Measurements from ENCODE around the gene PPIP5K1. TPM values are rescaled to one million over a fixed set of nuclear protein-coding genes. Genes with fewer than 3 reads are reported as not detected.

Gene PPIP5K1
- total and polyA plus RNA-seq, 2 of the 4 experiments (the other 2 are of a cell fraction) = 12.7 to 14.2 TPM

DNA sequence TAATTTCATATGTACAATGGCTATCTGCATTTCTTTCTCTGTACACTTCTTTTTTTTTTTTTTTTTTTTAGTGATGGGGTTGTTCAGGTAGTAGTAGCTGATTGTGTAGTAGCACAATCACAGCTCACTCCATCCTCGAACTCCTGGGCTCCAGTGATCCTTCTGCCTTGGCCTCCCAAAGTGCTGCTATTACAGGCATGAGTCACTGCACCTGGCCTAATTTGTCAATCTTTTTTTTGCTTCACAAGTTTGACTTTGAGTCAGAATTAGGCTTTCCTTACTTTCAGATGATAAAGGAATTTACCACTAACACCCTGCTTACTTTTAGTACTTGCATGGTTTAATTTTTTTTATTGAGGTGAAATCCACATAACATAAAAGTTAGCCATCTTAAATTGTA is 44.6 kb downstream of the PPIP5K1 start:
- Histone ChIP-seq H3K9ac (ENCODE audit: low read depth, low read length) (no peak overlapping the region), H3K18ac (ENCODE audit: low read depth, low read length) (no peak overlapping the region), H3K36me3 (ENCODE audit: control insufficient read depth, insufficient read depth, low read length) (no peaks in the 10 kb centered on the region), H3K27ac (ENCODE audit: insufficient read depth, low read length) (no peak overlapping the region), H4K91ac (ENCODE audit: insufficient read depth, low read depth, low read length) (no peak overlapping the region), H3K79me1 (ENCODE audit: low read depth in 1 of 2, low read length in 2 of 2) (no peaks in the 10 kb centered on the region), H3K56ac (ENCODE audit: extremely low read depth, insufficient read depth, low read length) (no peak overlapping the region), H3K4me2 (ENCODE audit: low read depth, low read length) (no peak overlapping the region), H3K4me1 (ENCODE audit: control insufficient read depth, insufficient read depth, low read length) (no peaks in the 10 kb centered on the region), H4K8ac (ENCODE audit: low read depth in 2 of 2, low read length in 2 of 2) (no peak overlapping the region), H3K9me1 (ENCODE audit: insufficient read depth, low read length) (no peaks in the 10 kb centered on the region), H2BK120ac (ENCODE audit: low read depth, low read length) (no peak overlapping the region), H2AK5ac (ENCODE audit: low read depth, low read length) (no peak overlapping the region), H2BK5ac (ENCODE audit: low read depth, low read length, poor library complexity, severe bottlenecking) (no peak overlapping the region), H2AK9ac (replicated peaks; ENCODE audit: low read depth, low read length, poor library complexity) (no peak overlapping the region), H3K9me3 (ENCODE audit: control insufficient read depth, insufficient read depth, low read length) (no peaks in the 10 kb centered on the region; the same call in 1 of the 2 replicates), H4K5ac (ENCODE audit: low read depth, low read length) (no peak overlapping the region), H3K14ac (replicated peaks; ENCODE audit: low read depth, low read length) (no peak overlapping the region), H2AFZ (replicated peaks; ENCODE audit: low read length, poor library complexity) (no peak overlapping the region), H3K4ac (ENCODE audit: low read depth, low read length) (no peak overlapping the region), H4K20me1 (ENCODE audit: insufficient read depth, low read length) (no peaks in the 10 kb centered on the region), H3K4me3 (ENCODE audit: insufficient read depth, low read depth, low read length) (no peak overlapping the region), H3K27me3 (ENCODE audit: control insufficient read depth, insufficient read depth, low read length) (no peaks in the 10 kb centered on the region), H2BK20ac (ENCODE audit: low read depth, low read length) (no peak overlapping the region), H2BK15ac (ENCODE audit: low read depth, low read length) (no peak overlapping the region), H3K23ac (ENCODE audit: low read depth, low read length) (no peak overlapping the region)
- TF ChIP-seq MAZ (IDR thresholded peaks at IDR 0.05; ENCODE audit: borderline replicate concordance, low read depth, low read length) (no peak), MAFK (IDR thresholded peaks at IDR 0.05; ENCODE audit: low read depth, low read length) (no peak), RAD21 (IDR thresholded peaks at IDR 0.05; ENCODE audit: low read length) (no peak), MXI1 (IDR thresholded peaks at IDR 0.05; ENCODE audit: borderline replicate concordance, low read depth, low read length) (no peak), ELK1 (IDR thresholded peaks at IDR 0.05; ENCODE audit: borderline replicate concordance, low read depth, low read length) (no peak), POLR2A (IDR thresholded peaks at IDR 0.05; ENCODE audit: low read depth, low read length) (no peak), CEBPB (IDR thresholded peaks at IDR 0.05; ENCODE audit: low read depth, low read length) (no peak), BHLHE40 (IDR thresholded peaks at IDR 0.05; ENCODE audit: low read depth, low read length) (no peak), CHD1 (IDR thresholded peaks at IDR 0.05; ENCODE audit: low read depth, low read length) (no peak), NFE2L2 (IDR thresholded peaks at IDR 0.05; ENCODE audit: low read depth, low read length) (no peak), RCOR1 (IDR thresholded peaks at IDR 0.05; ENCODE audit: insufficient replicate concordance, low read length) (no peak), FOS (IDR thresholded peaks at IDR 0.05; ENCODE audit: low read depth, low read length) (no peak), SMC3 (IDR thresholded peaks at IDR 0.05; ENCODE audit: low read depth, low read length) (no peak)
- in situ Hi-C loops (cut with MboI; ENCODE audit: low sequenced_read_pairs) (no loop called here), dilution Hi-C loops (cut with HindIII; ENCODE audit: low sequenced_read_pairs, unreplicated experiment) (no loop called here), intact Hi-C loops (cut with micrococcal nuclease) (no loop called here)
- ChIA-PET POLR2A (ENCODE audit: unreplicated experiment) (no interaction called here), CTCF (no interaction called here)
- WGBS, 2 experiments (ENCODE audit: extremely low coverage in 2 of 2, insufficient read length in 1 of 2) = no CpG with 5 or more reads among the region's 1 CpG
- ATAC-seq (ENCODE audit: low read depth) = no peak
- BruUV-seq (replicated peaks) = no TSS peak
- DNase-seq = no peak
